Nephron (organoid): ENCODE results near the gene RASSF6.

ENCODE experiments used
- H3K27ac Mint-ChIP-seq, 3 experiments: 2 replicates each; pipeline ENCODE4 v1.8.0; 2020; ENCODE audit warnings: mixed read lengths in 3 of 3, mild to moderate bottlenecking in 2 of 3, moderate library complexity in 1 of 3
- H3K27me3 Mint-ChIP-seq: 2 replicates; pipeline ENCODE4 v1.8.0; 2021; ENCODE audit warnings: low read depth, mild to moderate bottlenecking, moderate library complexity, mixed read lengths
- H3K36me3 Mint-ChIP-seq: 2 replicates; pipeline ENCODE4 v1.8.0; 2020; ENCODE audit warnings: low read depth, mixed read lengths
- H3K4me1 Mint-ChIP-seq: 2 replicates; pipeline ENCODE4 v1.8.0; 2020; ENCODE audit warnings: mixed read lengths
- H3K4me3 Mint-ChIP-seq, 3 experiments: 2 replicates each; pipeline ENCODE4 v1.8.0; 2020; ENCODE audit warnings: mild to moderate bottlenecking in 3 of 3, mixed read lengths in 3 of 3, moderate library complexity in 2 of 3
- H3K9me3 Mint-ChIP-seq: 2 replicates; pipeline ENCODE4 v1.8.0; 2020; ENCODE audit warnings: mixed read lengths
- TF ChIP-seq, protein P1 (sequence below), 3 experiments: fragments of 200-600 bp; sonication (generic); IDR thresholded peaks; one replicate each; pipeline ENCODE4 v1.5.0; 2021; ENCODE audit warnings: antibody characterized with exemption in 3 of 3; ENCODE audit not compliant: unreplicated experiment in 3 of 3

RASSF6 gene

DNA sequence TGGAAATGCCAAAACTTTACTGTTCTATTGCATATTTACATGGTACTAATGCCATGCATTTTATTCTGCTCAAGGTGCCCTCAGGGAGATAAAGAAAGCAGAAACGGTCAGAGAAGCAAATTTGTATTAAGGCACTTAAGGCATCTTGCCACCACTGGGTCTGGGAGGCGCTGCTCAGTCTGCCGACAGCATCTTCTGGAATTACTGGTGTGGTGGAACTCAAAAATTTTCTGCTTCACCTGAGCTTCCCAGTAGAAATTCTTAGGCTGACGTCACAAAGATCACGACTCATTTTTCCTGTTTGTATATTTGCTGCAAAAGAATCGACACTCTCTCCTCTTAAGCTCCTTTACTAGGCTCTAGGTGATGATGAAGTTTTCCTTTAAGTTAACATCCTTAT is 3.0 kb downstream of the RASSF6 start:
- Mint-ChIP-seq H3K36me3 (no peaks in the 10 kb centered on the region), H3K9me3 (no peaks in the 10 kb centered on the region)

DNA sequence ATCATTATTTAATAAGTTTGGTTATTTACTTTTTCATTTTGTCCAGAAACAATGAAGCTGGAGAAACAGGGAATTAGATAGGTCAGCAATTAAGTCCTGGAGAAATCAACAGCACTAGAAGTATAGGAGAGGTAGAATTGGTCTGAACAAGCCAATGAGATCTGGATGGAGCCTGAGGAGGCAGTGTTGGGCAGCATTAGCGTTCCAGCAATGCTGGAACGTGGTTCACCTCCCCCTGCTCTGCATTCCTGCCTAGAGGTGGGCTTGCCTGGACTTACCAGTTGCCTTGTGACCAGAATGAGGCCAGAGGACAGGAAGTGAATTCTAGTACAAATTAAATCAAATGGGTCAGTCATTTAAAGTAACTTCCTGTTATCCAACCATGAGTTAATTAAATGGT is 4.6 kb downstream of the RASSF6 start:
- peaks cover 14% of the 10 kb centered on the region for H3K27me3 Mint-ChIP-seq
- H3K36me3 Mint-ChIP-seq: no peaks in the 10 kb centered on the region
- no peak overlapping the region for H3K4me3 Mint-ChIP-seq
- H3K27ac Mint-ChIP-seq: no peak overlapping the region
- no peaks in the 10 kb centered on the region for H3K9me3 Mint-ChIP-seq
- TF ChIP-seq, protein P1, sequence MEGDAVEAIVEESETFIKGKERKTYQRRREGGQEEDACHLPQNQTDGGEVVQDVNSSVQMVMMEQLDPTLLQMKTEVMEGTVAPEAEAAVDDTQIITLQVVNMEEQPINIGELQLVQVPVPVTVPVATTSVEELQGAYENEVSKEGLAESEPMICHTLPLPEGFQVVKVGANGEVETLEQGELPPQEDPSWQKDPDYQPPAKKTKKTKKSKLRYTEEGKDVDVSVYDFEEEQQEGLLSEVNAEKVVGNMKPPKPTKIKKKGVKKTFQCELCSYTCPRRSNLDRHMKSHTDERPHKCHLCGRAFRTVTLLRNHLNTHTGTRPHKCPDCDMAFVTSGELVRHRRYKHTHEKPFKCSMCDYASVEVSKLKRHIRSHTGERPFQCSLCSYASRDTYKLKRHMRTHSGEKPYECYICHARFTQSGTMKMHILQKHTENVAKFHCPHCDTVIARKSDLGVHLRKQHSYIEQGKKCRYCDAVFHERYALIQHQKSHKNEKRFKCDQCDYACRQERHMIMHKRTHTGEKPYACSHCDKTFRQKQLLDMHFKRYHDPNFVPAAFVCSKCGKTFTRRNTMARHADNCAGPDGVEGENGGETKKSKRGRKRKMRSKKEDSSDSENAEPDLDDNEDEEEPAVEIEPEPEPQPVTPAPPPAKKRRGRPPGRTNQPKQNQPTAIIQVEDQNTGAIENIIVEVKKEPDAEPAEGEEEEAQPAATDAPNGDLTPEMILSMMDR (IDR thresholded peaks at IDR 0.05; ENCODE audit: unreplicated experiment in 3 of 3): no peak
- peaks cover 20% of the 10 kb centered on the region for H3K4me1 Mint-ChIP-seq

More for the DNA sequence above, 3.0 kb downstream of the RASSF6 start:
- Mint-ChIP-seq H3K4me1 (peaks cover 18% of the 10 kb centered on the region), H3K27me3 (peaks cover 15% of the 10 kb centered on the region), H3K4me3 (no peak overlapping the region), H3K27ac (no peak overlapping the region)
- TF ChIP-seq, protein P1 (IDR thresholded peaks at IDR 0.05; ENCODE audit: unreplicated experiment in 3 of 3): no peak

DNA sequence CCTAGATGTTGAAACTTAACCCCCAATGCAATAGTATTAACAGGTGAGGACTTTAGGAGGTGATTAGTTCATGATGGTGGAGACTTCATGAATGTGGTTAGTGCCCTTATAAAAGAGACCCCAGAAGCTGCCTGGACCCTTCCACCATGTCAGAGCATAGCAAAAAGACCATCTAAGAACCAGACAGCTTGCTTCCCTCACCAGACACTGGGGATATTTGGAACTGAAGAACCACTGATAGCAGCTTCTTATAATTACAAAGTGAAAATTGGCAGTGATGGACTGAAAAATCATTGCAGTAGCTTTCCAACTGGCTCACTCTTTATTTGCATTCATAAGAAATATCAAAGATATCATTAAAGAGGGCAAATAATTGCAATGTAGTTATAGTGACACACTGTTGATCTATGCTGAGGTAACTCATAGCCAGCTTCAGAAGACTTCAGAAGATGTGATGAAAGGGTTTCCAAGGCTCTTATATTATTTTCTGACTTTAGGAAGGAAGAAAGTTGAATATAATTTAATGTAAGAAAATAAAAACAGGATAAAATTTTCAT is 5.8 kb downstream of the RASSF6 start:
- TF ChIP-seq, protein P1 (IDR thresholded peaks at IDR 0.05; ENCODE audit: unreplicated experiment in 3 of 3): no peak
- no peaks in the 10 kb centered on the region for H3K36me3 Mint-ChIP-seq
- H3K9me3 Mint-ChIP-seq: no peaks in the 10 kb centered on the region
- H3K27ac Mint-ChIP-seq: no peak overlapping the region
- peaks cover 3% of the 10 kb centered on the region for H3K27me3 Mint-ChIP-seq
- H3K4me3 Mint-ChIP-seq: no peak overlapping the region
- peaks cover 13% of the 10 kb centered on the region for H3K4me1 Mint-ChIP-seq

DNA sequence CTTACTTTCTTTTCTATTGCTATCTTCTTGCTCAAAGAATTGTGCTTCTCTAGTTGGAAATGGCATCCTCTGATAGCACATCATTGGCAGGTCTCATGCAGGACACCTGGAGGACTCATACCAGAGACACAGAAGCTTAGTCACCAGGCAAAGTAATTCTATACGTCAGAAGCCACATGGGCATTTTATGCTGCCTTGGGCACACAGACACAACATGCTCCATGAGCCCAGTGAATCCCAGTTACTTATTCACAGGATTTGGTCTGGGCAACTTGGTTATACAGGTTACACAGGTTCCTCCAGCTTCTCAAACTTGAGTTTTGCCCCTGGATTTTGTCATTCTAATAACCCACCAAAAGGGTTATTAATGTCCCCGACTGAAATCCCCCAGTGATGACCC is 7.1 kb downstream of the RASSF6 start:
- Mint-ChIP-seq H3K36me3 (no peaks in the 10 kb centered on the region), H3K27me3 (no peaks in the 10 kb centered on the region), H3K4me3 (no peak overlapping the region), H3K9me3 (no peaks in the 10 kb centered on the region), H3K27ac (peak overlapping the region in 2 of 3 experiments; percentile 16 to 52), H3K4me1 (peaks cover 10% of the 10 kb centered on the region)
- TF ChIP-seq, protein P1 (IDR thresholded peaks at IDR 0.05; ENCODE audit: unreplicated experiment in 3 of 3): no peak

DNA sequence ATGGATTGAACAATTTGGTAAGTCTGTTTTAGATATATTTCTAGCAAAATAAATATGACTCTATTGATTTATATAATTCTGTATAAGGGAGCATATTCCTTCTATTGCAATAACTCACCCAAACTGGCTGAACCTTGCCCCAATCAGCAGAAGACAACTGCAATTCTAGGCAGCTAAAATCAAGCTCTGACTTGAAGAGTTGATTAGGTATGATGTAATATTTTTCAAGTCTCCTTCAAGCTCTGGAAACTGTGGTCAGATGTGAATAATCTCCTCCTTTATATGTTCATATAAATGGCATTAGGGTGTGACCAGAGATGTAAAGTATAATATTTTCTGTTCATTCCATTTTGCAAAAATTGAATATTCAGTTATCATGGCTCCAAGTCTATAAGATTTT is 8.2 kb downstream of the RASSF6 start:
- Mint-ChIP-seq H3K27ac (no peak overlapping the region), H3K36me3 (no peaks in the 10 kb centered on the region), H3K4me1 (peaks cover 13% of the 10 kb centered on the region), H3K27me3 (no peaks in the 10 kb centered on the region), H3K9me3 (no peaks in the 10 kb centered on the region), H3K4me3 (no peak overlapping the region)
- TF ChIP-seq, protein P1 (IDR thresholded peaks at IDR 0.05; ENCODE audit: unreplicated experiment in 3 of 3): no peak

DNA sequence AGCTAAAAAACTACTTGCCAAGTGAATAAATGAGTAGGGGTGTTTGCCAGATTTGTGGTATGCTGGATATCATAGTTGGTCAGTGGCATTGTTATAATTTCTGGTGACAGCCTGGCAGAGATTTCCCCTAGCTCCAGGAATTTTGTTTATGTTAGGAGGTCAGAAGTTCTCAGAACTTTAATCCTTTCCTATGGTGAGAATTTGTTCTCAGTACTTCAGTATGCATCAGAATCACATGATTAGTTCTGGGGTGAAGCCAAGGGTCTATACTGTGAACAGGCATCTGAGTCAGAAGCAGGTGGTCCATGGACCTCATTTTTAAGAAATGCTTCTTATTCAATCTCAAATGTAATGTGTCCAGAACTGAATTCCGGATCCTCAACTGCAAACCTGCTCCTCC is 10.5 kb downstream of the RASSF6 start:
- Mint-ChIP-seq H3K4me1 (peaks cover 14% of the 10 kb centered on the region), H3K27me3 (no peaks in the 10 kb centered on the region), H3K9me3 (no peaks in the 10 kb centered on the region), H3K36me3 (no peaks in the 10 kb centered on the region), H3K4me3 (no peak overlapping the region), H3K27ac (peak overlapping the region; percentile 59 to 82 (median 77))
- TF ChIP-seq, protein P1 (IDR thresholded peaks at IDR 0.05; ENCODE audit: unreplicated experiment in 3 of 3): no peak
